HG03025 (cell line): Measurements from ENCODE around the gene POLL.

Experiments used
- ATAC-seq: cut with Tn5 transposase; IDR thresholded peaks from one replicate; pipeline ENCODE4 v1.9.1; 2021; ENCODE audit warnings: mild to moderate bottlenecking, moderate library complexity; ENCODE audit not compliant: unreplicated experiment, low FRiP score

Gene POLL

DNA sequence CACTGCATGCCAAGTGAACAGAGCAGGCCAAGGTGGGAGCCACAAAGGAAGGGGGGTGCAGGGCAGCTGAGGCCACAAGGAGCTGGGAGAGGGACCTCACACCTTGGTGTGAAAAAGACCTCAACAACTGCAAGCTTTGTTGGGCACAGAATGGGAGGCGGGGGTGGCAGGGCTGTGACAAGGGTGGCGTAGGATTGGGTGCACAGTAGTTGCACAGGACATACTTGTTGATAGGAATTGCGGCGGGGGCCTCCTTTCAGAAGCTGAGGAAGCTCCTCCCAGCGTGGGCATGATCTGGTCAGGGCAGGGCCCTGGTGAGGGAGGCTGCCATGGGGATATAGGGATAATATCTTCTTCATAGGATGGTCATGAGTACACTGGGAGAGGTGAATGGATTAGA lies 25.8 kb downstream of the POLL start:
- ATAC-seq, result no peak

DNA sequence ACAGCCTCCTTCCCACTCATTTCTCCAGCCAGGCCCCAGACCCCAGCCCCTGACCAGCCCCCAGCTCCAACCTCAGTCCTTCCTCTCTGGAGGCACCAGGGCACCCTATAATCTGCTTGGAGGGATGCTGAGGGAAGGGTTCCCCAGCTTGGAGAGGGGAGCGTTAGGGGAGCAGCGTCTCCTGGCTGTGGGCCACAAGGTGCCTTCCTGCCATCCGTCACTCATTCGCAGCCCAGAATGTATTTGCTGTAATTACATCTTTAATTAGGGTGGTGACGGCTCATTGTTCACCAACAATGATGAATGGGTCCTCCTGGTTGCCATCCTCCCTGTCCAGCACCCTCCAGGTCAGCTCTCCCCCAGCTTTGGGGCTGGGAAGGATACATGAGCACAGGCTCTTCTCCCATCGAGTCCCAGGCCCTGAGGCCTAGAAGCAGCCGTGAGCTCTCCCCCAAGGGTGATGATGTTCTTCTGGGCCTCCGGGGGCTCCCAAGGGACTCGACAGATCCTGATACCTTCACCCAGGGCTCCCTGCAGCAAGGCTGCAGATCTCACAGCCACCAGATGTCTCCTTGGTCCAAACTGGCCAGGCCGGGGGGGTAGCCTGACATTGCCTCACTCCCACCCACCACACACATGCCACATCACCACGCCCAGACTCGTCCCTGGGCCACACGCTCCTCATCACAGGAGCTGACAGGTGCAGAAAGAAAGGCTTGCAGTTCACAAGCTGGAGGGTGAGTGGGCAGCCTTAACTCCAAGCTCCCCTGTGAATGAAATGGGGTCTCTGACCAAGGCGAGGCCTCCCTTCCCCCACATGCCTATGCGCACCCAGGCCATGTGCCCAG lies 26.8 kb downstream of the POLL start:
- ATAC-seq, result no peak

DNA sequence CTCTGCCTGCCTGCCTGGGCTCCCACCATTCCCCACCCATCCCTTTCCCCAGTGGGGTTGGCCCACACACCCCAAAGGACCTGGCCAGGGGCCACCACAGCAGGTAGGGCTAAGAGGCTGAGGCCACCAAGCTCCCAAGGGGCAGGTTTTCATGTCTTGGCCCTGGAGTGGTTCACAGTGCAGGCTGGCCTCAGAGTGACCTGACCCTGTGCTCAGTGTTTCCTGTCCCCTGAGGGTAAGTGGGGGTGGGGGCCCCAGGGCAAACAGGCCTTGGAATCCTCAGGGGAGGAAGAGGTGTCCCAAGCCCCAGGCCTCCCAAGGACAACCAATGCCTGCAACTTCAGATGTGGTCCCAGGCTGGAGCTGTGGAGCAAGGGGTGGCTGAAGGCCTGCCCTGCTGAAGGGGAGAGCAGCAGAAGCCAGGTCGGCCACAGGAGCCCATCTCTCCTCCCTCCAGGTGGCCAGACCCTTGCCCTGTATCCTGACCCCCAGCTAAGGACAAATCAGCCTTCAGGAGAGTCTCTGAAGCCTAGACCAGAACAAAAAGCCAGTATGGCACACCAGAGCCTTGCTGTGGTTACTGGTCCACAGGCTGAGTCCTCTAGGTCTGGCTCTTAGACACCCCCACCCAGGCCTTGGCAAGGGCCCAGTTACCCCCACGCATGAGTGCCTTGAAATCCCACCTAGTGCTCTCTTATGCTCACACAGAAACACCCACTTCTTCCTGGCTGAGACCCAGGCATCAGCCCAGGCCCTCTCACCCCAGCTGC lies 27.6 kb downstream of the POLL start:
- no peak for ATAC-seq

DNA sequence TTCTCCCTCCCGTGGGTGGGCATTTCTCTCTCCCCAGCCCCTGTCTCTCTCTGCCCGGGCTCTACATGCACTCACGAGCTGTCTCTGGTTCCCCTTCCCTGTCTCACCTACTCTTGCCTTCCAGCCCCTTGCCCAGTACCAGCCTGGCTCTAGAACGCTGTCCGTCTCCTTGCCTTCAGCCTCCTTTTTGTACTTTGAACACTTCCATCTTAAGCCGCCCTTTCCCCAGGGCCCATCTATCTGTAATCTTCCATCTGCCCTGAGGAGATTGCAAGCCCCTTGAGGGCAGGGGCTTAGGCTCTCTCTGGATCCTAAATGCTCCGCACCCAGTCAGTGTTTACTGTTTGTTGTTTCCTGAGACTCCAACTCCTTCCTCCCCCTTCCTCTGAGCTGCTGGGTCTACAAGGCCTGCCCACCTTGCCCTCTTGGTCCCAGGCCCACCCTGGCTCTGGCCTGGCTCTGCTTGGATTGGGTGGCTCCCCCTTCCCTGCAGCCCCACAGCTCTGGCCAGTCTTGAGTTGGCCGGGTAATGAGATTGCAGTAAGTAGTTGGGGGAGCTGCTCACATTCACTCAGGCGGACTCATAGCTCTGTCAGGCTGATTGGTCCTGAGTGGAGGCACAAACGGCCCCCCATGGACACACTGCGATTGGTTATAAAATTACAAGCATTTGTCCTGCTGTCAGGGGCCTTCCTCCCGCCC lies 28.3 kb downstream of the POLL start:
- ATAC-seq, result no peak

DNA sequence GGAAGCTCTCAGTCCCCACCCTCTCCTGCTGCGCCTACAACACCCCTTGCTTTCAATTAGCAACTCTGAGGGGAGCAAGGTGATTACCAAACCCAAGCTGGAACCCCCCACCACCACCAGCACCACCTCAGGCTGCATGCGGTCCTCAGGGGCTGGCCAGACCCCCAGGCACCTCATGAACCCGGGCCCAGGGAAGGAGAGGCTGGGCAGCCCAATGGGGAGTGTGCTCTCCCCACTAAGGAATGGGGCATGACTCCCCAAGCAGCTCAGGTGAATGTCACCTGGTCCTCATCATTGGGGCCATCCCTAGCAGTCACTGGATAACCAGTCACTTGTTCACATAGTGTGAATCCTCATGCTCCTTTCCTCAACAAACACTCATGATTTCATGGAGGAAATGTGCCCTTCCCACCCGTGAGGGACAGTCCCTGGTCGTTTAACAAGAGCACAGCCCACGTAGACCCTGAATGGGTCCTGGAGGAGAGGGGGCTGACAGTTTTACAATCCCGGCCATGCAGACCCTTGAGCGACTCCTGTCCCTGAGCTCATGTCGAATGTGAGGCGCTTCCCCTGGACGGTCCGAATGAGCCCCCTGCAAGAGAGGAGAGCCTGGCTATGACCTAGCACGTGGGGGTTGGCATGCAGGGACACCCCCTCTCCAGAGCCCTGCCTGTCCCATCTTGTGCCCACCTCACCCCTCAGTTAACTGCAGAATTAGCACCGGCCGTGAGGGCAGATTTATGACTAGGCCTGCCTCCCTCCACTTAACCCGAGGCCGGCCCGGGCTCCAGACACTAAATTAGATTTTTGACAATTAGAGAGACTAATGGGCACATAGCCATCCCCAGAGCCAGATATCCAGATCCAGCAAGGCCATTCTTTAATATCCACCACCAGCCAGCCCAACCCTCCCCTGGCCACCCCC lies 29.1 kb downstream of the POLL start:
- no peak for ATAC-seq

DNA sequence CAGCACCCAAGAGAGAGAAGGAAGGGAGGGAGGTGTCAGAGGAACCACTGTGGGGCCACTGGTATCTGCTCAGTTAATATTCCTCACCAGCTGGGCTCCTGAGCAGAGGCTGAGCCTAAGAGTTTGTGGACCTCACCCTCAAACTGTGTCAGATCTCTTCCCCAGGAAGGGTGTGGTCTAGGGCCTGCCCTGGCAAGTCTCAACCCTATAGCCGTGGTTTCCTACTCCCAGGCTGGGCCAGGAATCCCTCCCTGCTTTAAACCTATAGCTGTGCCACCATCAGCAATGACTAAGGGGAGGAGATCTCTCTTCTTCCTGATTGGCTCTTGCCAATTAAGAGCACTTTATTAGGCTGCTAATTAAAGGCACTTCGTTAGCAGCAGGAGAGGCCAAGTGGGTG lies 29.9 kb downstream of the POLL start:
- ATAC-seq, result no peak

DNA sequence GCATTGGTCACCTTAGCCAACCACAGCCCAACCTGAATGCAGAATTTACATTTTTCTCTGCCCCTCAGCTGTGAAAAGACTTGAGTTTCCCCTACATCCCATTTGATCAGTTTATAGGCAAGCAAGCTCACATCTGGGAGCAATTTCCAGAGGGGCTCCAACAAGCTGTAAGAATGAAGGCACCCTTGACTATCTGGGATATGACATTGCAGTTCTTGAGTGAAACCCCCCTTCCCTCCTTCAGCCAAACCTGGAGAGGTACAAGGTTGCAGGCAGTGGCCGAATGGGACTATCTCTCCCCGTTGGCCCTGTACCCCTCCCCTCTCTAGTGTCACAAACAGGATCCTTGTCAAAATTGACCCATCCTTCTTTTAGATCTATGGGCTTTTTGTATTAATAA lies 30.5 kb downstream of the POLL start:
- ATAC-seq, result no peak

DNA sequence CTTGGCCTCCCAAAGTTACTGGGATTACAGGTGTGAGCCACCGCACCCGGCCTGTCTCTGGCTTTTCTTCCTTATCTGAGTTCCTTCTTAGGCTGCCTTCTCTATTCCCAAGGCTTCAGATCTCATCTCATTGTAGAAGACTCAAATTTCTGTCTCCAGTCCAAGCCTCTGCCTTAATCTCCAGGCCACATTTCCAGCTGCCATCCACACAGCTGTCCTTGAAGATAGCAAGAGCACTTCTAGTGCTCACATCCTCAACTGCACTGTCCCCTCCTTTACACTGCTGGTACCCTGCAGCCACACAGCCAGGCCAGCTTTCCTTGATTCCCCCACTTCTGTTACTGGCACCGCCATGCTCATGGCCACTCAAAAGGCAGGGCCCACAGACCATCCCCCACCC lies 35.6 kb downstream of the POLL start:
- ATAC-seq, result no peak

DNA sequence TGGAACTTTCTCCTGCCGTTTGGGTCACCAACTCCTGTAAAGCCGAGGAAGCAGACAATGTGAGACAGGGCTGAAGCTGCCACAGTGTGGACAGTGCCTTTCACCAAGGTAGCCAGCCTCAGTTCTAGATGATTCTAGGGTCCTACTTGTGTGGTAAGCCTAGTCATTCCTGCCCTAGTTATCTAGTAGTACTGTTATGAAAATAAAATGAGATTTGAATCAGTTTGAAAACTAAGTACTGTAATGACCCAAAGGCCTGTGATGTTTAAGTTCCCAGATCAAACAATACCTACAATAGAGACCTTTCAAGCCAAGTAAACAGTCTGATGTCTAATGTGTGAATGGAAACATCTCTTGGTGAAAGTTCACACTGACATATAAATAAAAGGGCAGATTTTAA lies 37.1 kb downstream of the POLL start:
- no peak for ATAC-seq

DNA sequence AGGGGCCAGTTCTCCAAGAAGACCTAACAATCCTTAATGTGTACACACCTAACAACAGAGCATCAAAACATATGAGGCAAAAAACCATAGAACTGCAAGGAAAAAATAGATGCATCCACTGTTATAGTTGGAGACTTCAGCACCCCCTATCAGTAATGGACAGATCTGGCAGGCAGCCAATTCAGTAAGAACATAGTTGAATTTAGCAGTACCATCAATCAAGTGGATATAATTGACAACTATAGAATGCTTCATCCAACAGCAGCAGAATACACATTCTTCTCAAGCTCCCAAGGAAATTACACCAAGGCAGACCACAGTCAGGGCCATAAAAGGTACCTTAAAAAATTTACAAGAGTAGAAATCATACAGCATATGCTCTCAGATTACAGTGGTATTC lies 42.2 kb downstream of the POLL start:
- no peak for ATAC-seq

DNA sequence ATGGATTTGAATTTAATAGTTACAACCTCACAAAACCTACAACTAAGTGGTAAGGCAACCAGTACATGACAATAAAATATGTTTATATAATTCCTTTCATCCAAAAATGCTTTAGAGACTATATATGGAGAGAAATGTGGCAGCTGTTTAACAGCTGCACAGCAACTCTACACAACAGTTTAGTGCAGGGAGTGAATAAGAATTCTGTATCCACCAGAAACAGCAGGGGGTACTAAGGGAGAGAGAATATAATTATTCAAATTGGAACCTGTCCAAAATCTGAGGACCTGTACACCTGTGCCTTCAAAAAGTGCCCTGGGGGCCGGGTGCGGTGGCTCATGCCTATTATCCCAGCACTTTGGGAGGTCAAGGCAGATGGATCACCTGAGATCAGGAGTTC lies 49.6 kb downstream of the POLL start:
- ATAC-seq, result no peak

DNA sequence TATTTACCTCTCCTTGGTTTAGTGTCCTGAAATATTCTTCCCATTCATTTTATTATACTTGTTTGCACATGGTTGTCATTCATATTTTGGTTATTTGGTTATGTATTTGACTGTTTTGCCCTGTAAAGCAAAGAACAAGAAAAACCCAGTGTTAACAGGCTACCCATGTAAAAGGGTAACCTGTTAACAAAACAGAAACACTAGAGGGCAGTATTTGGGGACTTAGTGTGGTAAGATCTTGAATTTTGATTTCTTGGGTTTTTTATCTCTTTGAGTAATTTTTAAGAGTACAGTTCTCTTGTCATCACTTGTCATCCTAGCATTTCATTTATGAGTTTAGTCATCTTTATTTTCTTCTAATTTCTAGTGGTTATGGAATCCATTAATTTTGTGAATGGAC lies 51.3 kb downstream of the POLL start:
- no peak for ATAC-seq

DNA sequence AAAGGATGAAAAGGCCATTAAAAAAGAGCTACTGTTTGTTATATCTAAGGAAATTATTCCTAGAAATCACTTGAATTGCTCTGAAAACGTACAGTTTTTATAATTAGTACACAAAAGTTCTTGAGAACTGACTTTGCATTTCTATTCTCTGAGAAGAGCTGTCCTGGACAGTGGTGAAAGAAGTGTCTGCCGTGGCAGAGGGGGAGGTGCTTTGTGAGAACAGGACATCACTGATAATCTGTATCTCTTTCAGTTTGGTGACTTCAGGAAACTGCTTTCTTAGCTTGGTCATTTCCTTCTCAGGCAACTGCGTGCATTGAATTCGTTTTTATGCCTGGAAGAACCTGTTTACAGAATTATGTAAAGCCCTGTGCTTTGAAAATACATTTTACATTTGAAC lies 52.1 kb downstream of the POLL start:
- ATAC-seq, result no peak

DNA sequence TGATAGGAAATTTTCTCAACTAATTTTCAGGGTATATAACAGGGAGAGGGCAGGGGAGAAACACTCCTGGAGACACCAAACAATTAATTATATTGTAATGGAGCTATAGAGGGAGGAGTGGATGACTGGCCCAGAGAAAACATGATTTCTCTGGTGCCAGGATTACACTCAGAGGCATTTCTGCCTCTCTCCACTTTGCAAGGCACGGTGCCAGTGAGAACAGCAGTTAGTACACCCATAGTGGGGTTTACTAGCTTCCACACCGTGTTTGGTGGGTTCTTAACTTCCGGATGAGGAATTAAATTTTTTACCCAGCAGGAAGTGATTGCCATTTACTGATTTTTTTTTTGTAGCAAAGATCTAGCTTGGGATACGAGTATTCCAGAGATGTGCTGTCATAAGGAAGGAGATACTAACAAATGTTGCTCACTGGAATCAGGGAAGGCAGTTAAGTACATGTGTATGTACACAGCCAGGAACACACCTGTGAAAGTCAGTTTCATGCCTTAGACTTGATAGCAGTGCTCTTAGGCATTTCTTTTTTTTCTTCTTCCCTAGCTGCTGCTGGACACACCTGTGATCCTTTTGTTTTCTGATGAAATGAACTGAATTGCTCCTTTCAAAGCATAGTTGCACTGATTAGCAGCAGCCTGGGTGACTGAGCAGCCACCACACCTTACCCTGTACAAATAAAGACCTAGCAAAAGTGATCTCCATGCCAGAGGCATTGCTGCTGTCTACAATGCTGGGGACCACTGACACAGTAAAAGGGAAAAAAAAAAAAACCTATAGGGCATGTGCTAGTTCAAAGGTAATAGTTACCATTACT lies 58.1 kb downstream of the POLL start:
- no peak for ATAC-seq

DNA sequence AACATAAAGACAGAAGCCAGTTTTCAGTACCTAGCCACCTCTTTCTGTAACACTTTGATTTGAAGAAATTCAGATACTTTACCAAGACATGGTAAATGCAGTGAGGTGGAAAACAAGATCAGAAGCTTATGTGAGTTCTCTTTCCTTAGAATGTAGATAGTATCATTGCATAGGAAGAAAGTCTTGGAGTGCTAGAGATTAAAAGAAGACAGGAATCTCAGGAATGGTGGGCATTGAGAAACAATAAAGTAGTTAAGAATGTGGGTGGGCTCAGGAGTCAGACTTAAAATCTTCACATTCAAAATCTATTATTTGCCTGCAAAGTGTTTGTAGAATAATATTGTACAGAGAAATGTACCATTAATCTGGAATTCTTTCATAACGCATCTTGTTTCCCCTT lies 58.9 kb downstream of the POLL start:
- no peak for ATAC-seq
